ENCODE results near the gene PRKCH. TPM values are rescaled to one million over a fixed set of nuclear protein-coding genes. Genes with fewer than 3 reads are reported as not detected.
"Not testable (repeated sequence)": the region's sequence is repeated elsewhere in the genome, so short reads cannot be mapped to it uniquely, and the experiment has no call there.

PRKCH gene
- total RNA-seq, 2 experiments from 2014 or later: 193 to 194 TPM

GRCh38 chr14:61527325-61528100 is 206.1 kb downstream of the PRKCH start:
- peaks cover 94% of the 10 kb centered on the region for H3K4me1 Mint-ChIP-seq (ENCODE audit: low read depth)
- intact Hi-C loops (cut with micrococcal nuclease): loop anchor here (5.0 kb wide), 3 partner anchors 40 to 170 kb away; partner anchors contain the start of gene HIF1A
- H3K36me3 Mint-ChIP-seq (ENCODE audit: low read depth): peaks cover 73% of the 10 kb centered on the region
- no peak for TF ChIP-seq CTCF (IDR thresholded peaks at IDR 0.05)
- no peak overlapping the region for H3K4me3 Mint-ChIP-seq
- H3K27me3 Mint-ChIP-seq: no peaks in the 10 kb centered on the region
- ATAC-seq (no peak), DNase-seq (peak; percentile 31)
- ChIA-PET CTCF (interaction anchor here (5.3 kb wide), 1 partner anchor 51 kb away, joined by 29 read pairs; no protein-coding TSS in a partner anchor), POLR2A (interaction anchor here (0.6 to 2.5 kb wide), 5 partner anchors 21 to 168 kb away, joined by 3 to 9 read pairs (median 3); partner anchors contain the start of gene HIF1A)
- peak overlapping the region; percentile 87 for H3K27ac Mint-ChIP-seq
- H3K9me3 Mint-ChIP-seq: peaks cover 4% of the 10 kb centered on the region

- peaks cover 94% of the 10 kb centered on the region for H3K4me1 Mint-ChIP-seq (ENCODE audit: low read depth)
- no peak for TF ChIP-seq CTCF (IDR thresholded peaks at IDR 0.05)
- H3K27me3 Mint-ChIP-seq: no peaks in the 10 kb centered on the region
- H3K9me3 Mint-ChIP-seq: peaks cover 4% of the 10 kb centered on the region
- peaks cover 75% of the 10 kb centered on the region for H3K36me3 Mint-ChIP-seq (ENCODE audit: low read depth)
- intact Hi-C loops (cut with micrococcal nuclease): loop anchor here (5.0 kb wide), 3 partner anchors 39 to 169 kb away; partner anchors contain the start of gene HIF1A
- ChIA-PET CTCF (no interaction called here), POLR2A (interaction anchor here (0.6 to 1.4 kb wide), 5 partner anchors 10 to 57 kb away, joined by 3 to 4 read pairs (median 3); no protein-coding TSS in a partner anchor)
- ATAC-seq: peak; percentile 56
- no peak overlapping the region for H3K4me3 Mint-ChIP-seq
- peak; percentile 69 for DNase-seq
- H3K27ac Mint-ChIP-seq: peak overlapping the region; percentile 87
Measured at GRCh38 chr14:61528591-61529021, 207.2 kb downstream of the PRKCH start.

GRCh38 chr14:61529360-61529759 is 208.0 kb downstream of the PRKCH start:
- Mint-ChIP-seq H3K27ac (peak overlapping the region; percentile 87), H3K36me3 (ENCODE audit: low read depth) (peaks cover 80% of the 10 kb centered on the region), H3K4me1 (ENCODE audit: low read depth) (peaks cover 94% of the 10 kb centered on the region)
- POLR2A ChIA-PET: interaction anchor here (0.7 to 1.4 kb wide), 3 partner anchors 24 to 58 kb away, joined by 3 to 4 read pairs (median 3); no protein-coding TSS in a partner anchor
- CTCF ChIA-PET, H3K4me3 Mint-ChIP-seq, ATAC-seq, H3K27me3 Mint-ChIP-seq, DNase-seq, H3K9me3 Mint-ChIP-seq: not testable (repeated sequence)
- intact Hi-C loops (cut with micrococcal nuclease): loop anchor here (5.0 kb wide), 3 partner anchors 38 to 168 kb away; partner anchors contain the start of gene HIF1A

GRCh38 chr14:61530296-61530695 is 208.9 kb downstream of the PRKCH start:
- no peak for TF ChIP-seq CTCF (IDR thresholded peaks at IDR 0.05)
- peaks cover 82% of the 10 kb centered on the region for H3K36me3 Mint-ChIP-seq (ENCODE audit: low read depth)
- no peak for ATAC-seq
- no peak overlapping the region for H3K4me3 Mint-ChIP-seq
- intact Hi-C loops (cut with micrococcal nuclease): no loop called here
- no peaks in the 10 kb centered on the region for H3K27me3 Mint-ChIP-seq
- H3K27ac Mint-ChIP-seq: peak overlapping the region; percentile 58
- no peak for DNase-seq
- ChIA-PET POLR2A (no interaction called here), CTCF (interaction anchor here (1.6 kb wide), 1 partner anchor 10 kb away, joined by 4 read pairs; no protein-coding TSS in a partner anchor)
- H3K4me1 Mint-ChIP-seq (ENCODE audit: low read depth): peaks cover 94% of the 10 kb centered on the region
- peaks cover 4% of the 10 kb centered on the region for H3K9me3 Mint-ChIP-seq

- no peak for TF ChIP-seq CTCF (IDR thresholded peaks at IDR 0.05)
- ChIA-PET CTCF (interaction anchor here (1.0 to 1.6 kb wide), 3 partner anchors 11 to 262 kb away, joined by 3 to 4 read pairs (median 3); no protein-coding TSS in a partner anchor), POLR2A (no interaction called here)
- intact Hi-C loops (cut with micrococcal nuclease): no loop called here
- no peak overlapping the region for H3K4me3 Mint-ChIP-seq
- H3K9me3 Mint-ChIP-seq: peaks cover 4% of the 10 kb centered on the region
- peak overlapping the region; percentile 58 for H3K27ac Mint-ChIP-seq
- ATAC-seq: no peak
- no peak for DNase-seq
- H3K27me3 Mint-ChIP-seq: no peaks in the 10 kb centered on the region
- peaks cover 83% of the 10 kb centered on the region for H3K36me3 Mint-ChIP-seq (ENCODE audit: low read depth)
- H3K4me1 Mint-ChIP-seq (ENCODE audit: low read depth): peaks cover 94% of the 10 kb centered on the region
Measured at GRCh38 chr14:61530896-61531295, 209.5 kb downstream of the PRKCH start.

Data from activated CD8-positive, alpha-beta T cell treated with anti-CD3 and anti-CD28 coated beads for 36 hours (primary cell).